ENCODE data around the gene RALB. TPM values are rescaled to one million over a fixed set of nuclear protein-coding genes. Genes with fewer than 3 reads are reported as not detected.

Gene RALB
- polyA plus RNA-seq, 2 of the 4 experiments (the other 2 are of a cell fraction), result 72.9 to 76.5 TPM

- TF ChIP-seq RAD21 (conservative IDR thresholded peaks at IDR 0.05 in 1 of 2, IDR thresholded peaks at IDR 0.05 in 1 of 2), result peak; percentile 20 to 54; a peak in 4 of 5 replicates
- peak; percentile 87 for TF ChIP-seq HOXB5 (CRISPR knock-in tag; IDR thresholded peaks at IDR 0.05)
- TF ChIP-seq POLR2A (IDR thresholded peaks at IDR 0.05; ENCODE audit: low read length), result peak; percentile 42
- peak; percentile 33; the same call in 1 of the 3 replicates for TF ChIP-seq CTCF (IDR thresholded peaks at IDR 0.05)
- no peak for TF ChIP-seq HES2 (IDR thresholded peaks at IDR 0.05)
- TF ChIP-seq MYC (IDR thresholded peaks at IDR 0.05; ENCODE audit: borderline replicate concordance, low read length), result peak; percentile 80
- peak; percentile 95; the same call in 1 of the 2 replicates for TF ChIP-seq HOXB13 (CRISPR knock-in tag; IDR thresholded peaks at IDR 0.05; ENCODE audit: low read depth)
- TF ChIP-seq CEBPB (IDR thresholded peaks at IDR 0.05), result no peak
- peak; percentile 99 for TF ChIP-seq NPAS2 (CRISPR knock-in tag; IDR thresholded peaks at IDR 0.05; ENCODE audit: borderline replicate concordance)
- TF ChIP-seq BCL3 (IDR thresholded peaks at IDR 0.05), result peak; percentile 95
- no peak for TF ChIP-seq MAFK (IDR thresholded peaks at IDR 0.05; ENCODE audit: partially characterized antibody)
- peak; percentile 99 for TF ChIP-seq MAX (IDR thresholded peaks at IDR 0.05)
- TF ChIP-seq ZSCAN20 (CRISPR knock-in tag; IDR thresholded peaks at IDR 0.05), result peak; percentile 83; the same call in 1 of the 2 replicates
- peak; percentile 93 for TF ChIP-seq TP53 (CRISPR knock-in tag; IDR thresholded peaks at IDR 0.05)
- peak; percentile 92 for TF ChIP-seq ATOH8 (CRISPR knock-in tag; IDR thresholded peaks at IDR 0.05; ENCODE audit: low read depth)
- peak; percentile 84 to 94 for TF ChIP-seq JUN (IDR thresholded peaks at IDR 0.05)
- 0 out of 2 replicates have a peak, but pooled peaks have one; percentile 68 for TF ChIP-seq RNF2 (IDR thresholded peaks at IDR 0.05; ENCODE audit: borderline replicate concordance, low read depth)
- TF ChIP-seq SMC3 (IDR thresholded peaks at IDR 0.05), result peak; percentile 50
- TF ChIP-seq HEYL (CRISPR knock-in tag; IDR thresholded peaks at IDR 0.05), result 0 out of 2 replicates have a peak, but pooled peaks have one; percentile 82
- TF ChIP-seq E2F6 (IDR thresholded peaks at IDR 0.05; ENCODE audit: borderline replicate concordance, low read depth), result peak; percentile 95
- TF ChIP-seq FOSL2 (IDR thresholded peaks at IDR 0.05), result no peak
- TF ChIP-seq FOSL2 (CRISPR knock-in tag; IDR thresholded peaks at IDR 0.05), result peak; percentile 27
- TF ChIP-seq NFE2L2 (conservative IDR thresholded peaks at IDR 0.05; ENCODE audit: low read length), result no peak
- peak; percentile 11; the same call in 1 of the 2 replicates for TF ChIP-seq GATA3 (IDR thresholded peaks at IDR 0.05; ENCODE audit: borderline replicate concordance)
- peak; percentile 75 for TF ChIP-seq BHLHE40 (IDR thresholded peaks at IDR 0.05; ENCODE audit: low read depth, low read length)
- no peak for TF ChIP-seq ZNF302 (CRISPR knock-in tag; IDR thresholded peaks at IDR 0.05)
- TF ChIP-seq ZC3H11A (IDR thresholded peaks at IDR 0.05), result no peak
Observed at GRCh38 chr2:120223034-120223912, 29.4 kb upstream of the RALB start, which contains the start of gene TMEM185B (continued).

All from A549 (cell line).